Astrocyte of the spinal cord (primary cell): ENCODE measurements around the gene PRKAR1B.
"Not testable (repeated sequence)": the region's sequence is repeated elsewhere in the genome, so short reads cannot be mapped to it uniquely, and the experiment has no call there.

Experiments used
- DNase-seq: peaks from one replicate; pipeline ENCODE4 v3.0.0; 2011; ENCODE audit warnings: low read depth, low spot score
- H3K4me3 ChIP-seq: 2 replicates; pipeline ENCODE4 v1.5.1; 2011; ENCODE audit warnings: low read depth, mild to moderate bottlenecking, low read length, moderate library complexity
- CTCF ChIP-seq: IDR thresholded peaks from 2 replicates; pipeline ENCODE4 v1.5.1; 2012; ENCODE audit warnings: low read depth, mild to moderate bottlenecking, low read length, inconsistent platforms
- in situ Hi-C: cut with HindIII; loops from 2 replicates; pipeline ENCODE4 v1.10.0; 2017; ENCODE audit warnings: low sequenced_read_pairs

PRKAR1B gene

GRCh38 chr7:556291-556826 lies 170.7 kb downstream of the PRKAR1B start:
- H3K4me3 ChIP-seq = no peak overlapping the region
- in situ Hi-C loops = no loop called here
- TF ChIP-seq CTCF = no peak
- DNase-seq = no peak

GRCh38 chr7:555551-556160 lies 171.4 kb downstream of the PRKAR1B start:
- in situ Hi-C loops = no loop called here
- H3K4me3 ChIP-seq = no peak overlapping the region
- TF ChIP-seq CTCF = no peak
- DNase-seq = no peak

- in situ Hi-C loops = no loop called here
These were observed 173.4 kb downstream of the PRKAR1B start for GRCh38 chr7:553636-554111.

GRCh38 chr7:552868-553635 lies 174.0 kb downstream of the PRKAR1B start:
- H3K4me3 ChIP-seq = no peak overlapping the region
- in situ Hi-C loops = no loop called here
- no peak for TF ChIP-seq CTCF
- DNase-seq = no peak

More at GRCh38 chr7:553636-554111, 173.4 kb downstream of the PRKAR1B start:
- no peak for DNase-seq
- TF ChIP-seq CTCF = no peak
- H3K4me3 ChIP-seq = no peak overlapping the region

- in situ Hi-C loops, H3K4me3 ChIP-seq, DNase-seq: not testable (repeated sequence)
These were observed 174.8 kb downstream of the PRKAR1B start for GRCh38 chr7:552151-552867.

GRCh38 chr7:551615-551970 lies 175.5 kb downstream of the PRKAR1B start:
- DNase-seq, H3K4me3 ChIP-seq, in situ Hi-C loops: not testable (repeated sequence)

- DNase-seq = no peak
- no peak for TF ChIP-seq CTCF
- H3K4me3 ChIP-seq = no peak overlapping the region
- in situ Hi-C loops = no loop called here
These were observed 176.0 kb downstream of the PRKAR1B start for GRCh38 chr7:550881-551614.
